GM21360 (cell line): ENCODE data around the gene CPLX3.
A peak's percentile ranks its signal among the peaks of the same experiment; 100 is the strongest.

Experiments
- ATAC-seq: cut with Tn5 transposase; IDR thresholded peaks from one replicate; pipeline ENCODE4 v1.9.1; 2021; ENCODE audit warnings: mild to moderate bottlenecking, moderate library complexity; ENCODE audit not compliant: unreplicated experiment

CPLX3 gene

GRCh38 chr15:74788042-74788682 is 38.3 kb upstream of the CPLX3 start:
- no peak for ATAC-seq

GRCh38 chr15:74788683-74789151 is 37.7 kb upstream of the CPLX3 start:
- ATAC-seq = peak; percentile 19

GRCh38 chr15:74789171-74789631 is 37.2 kb upstream of the CPLX3 start:
- no peak for ATAC-seq

GRCh38 chr15:74789741-74790079 is 36.7 kb upstream of the CPLX3 start:
- ATAC-seq = no peak

GRCh38 chr15:74790080-74790916 is 36.1 kb upstream of the CPLX3 start:
- no peak for ATAC-seq

- ATAC-seq = no peak
These were observed 35.4 kb upstream of the CPLX3 start for GRCh38 chr15:74791007-74791406.

GRCh38 chr15:74791667-74792066 is 34.8 kb upstream of the CPLX3 start:
- ATAC-seq = no peak

- ATAC-seq = no peak
These were observed 34.0 kb upstream of the CPLX3 start for GRCh38 chr15:74792227-74793016.

- ATAC-seq = no peak
These were observed 33.0 kb upstream of the CPLX3 start for GRCh38 chr15:74793135-74794028.

GRCh38 chr15:74794248-74794969 is 32.0 kb upstream of the CPLX3 start:
- ATAC-seq = no peak

- no peak for ATAC-seq
These were observed 31.5 kb upstream of the CPLX3 start for GRCh38 chr15:74794970-74795349.

GRCh38 chr15:74795966-74796625 is 30.3 kb upstream of the CPLX3 start:
- ATAC-seq = no peak

- no peak for ATAC-seq
These were observed 27.8 kb upstream of the CPLX3 start for GRCh38 chr15:74798388-74799254.

- ATAC-seq = no peak
These were observed 27.1 kb upstream of the CPLX3 start for GRCh38 chr15:74799255-74799855.

- ATAC-seq = peak; percentile 74
These were observed 26.4 kb upstream of the CPLX3 start for GRCh38 chr15:74799856-74800558.

- no peak for ATAC-seq
These were observed 25.8 kb upstream of the CPLX3 start for GRCh38 chr15:74800559-74801094.
